Middle frontal gyrus (tissue), 1 donor: ENCODE measurements around the gene ABLIM2.

Experiments used
- DNase-seq: peaks from one replicate; pipeline ENCODE4 v3.0.0-alpha.2; 2015; ENCODE audit warnings: low spot score; ENCODE audit errors: extremely low spot score

ABLIM2 gene

GRCh38 chr4:8032381-8032780 is 126.2 kb downstream of the ABLIM2 start:
- DNase-seq, result no peak

GRCh38 chr4:8030121-8030781 is 128.4 kb downstream of the ABLIM2 start:
- DNase-seq, result no peak

GRCh38 chr4:8029689-8030088 is 128.9 kb downstream of the ABLIM2 start:
- DNase-seq, result no peak

GRCh38 chr4:8028884-8029568 is 129.6 kb downstream of the ABLIM2 start:
- no peak for DNase-seq

GRCh38 chr4:8028368-8028767 is 130.2 kb downstream of the ABLIM2 start:
- DNase-seq, result no peak

GRCh38 chr4:8026453-8026852 is 132.2 kb downstream of the ABLIM2 start:
- DNase-seq, result peak; percentile 52

- no peak for DNase-seq
These were observed 132.9 kb downstream of the ABLIM2 start for GRCh38 chr4:8025668-8026067.

GRCh38 chr4:8024073-8024786 is 134.4 kb downstream of the ABLIM2 start:
- no peak for DNase-seq

GRCh38 chr4:8023696-8024033 is 134.9 kb downstream of the ABLIM2 start:
- no peak for DNase-seq

GRCh38 chr4:8022767-8023695 is 135.6 kb downstream of the ABLIM2 start:
- DNase-seq, result no peak

- DNase-seq, result no peak
These were observed 136.8 kb downstream of the ABLIM2 start for GRCh38 chr4:8021796-8022195.

- DNase-seq, result no peak
These were observed 138.9 kb downstream of the ABLIM2 start for GRCh38 chr4:8019396-8020365.

- DNase-seq, result no peak
These were observed 142.1 kb downstream of the ABLIM2 start for GRCh38 chr4:8016527-8016926.

- DNase-seq, result no peak
These were observed 143.1 kb downstream of the ABLIM2 start for GRCh38 chr4:8015512-8015911.

GRCh38 chr4:8013976-8014726 is 144.5 kb downstream of the ABLIM2 start:
- no peak for DNase-seq

- DNase-seq, result no peak
These were observed 146.1 kb downstream of the ABLIM2 start for GRCh38 chr4:8012517-8012916.

- DNase-seq, result peak; percentile 51
These were observed 148.0 kb downstream of the ABLIM2 start for GRCh38 chr4:8010618-8011017.

- DNase-seq, result no peak
These were observed 148.7 kb downstream of the ABLIM2 start for GRCh38 chr4:8009710-8010511.

- DNase-seq, result no peak
These were observed 149.5 kb downstream of the ABLIM2 start for GRCh38 chr4:8009097-8009496.
